ENCODE measurements around the gene CERS6. TPM values are rescaled to one million over a fixed set of nuclear protein-coding genes. Genes with fewer than 3 reads are reported as not detected.

CERS6 gene
- total RNA-seq, 1 donor from 2014 or later, result 66.5 TPM

- Mint-ChIP-seq H3K4me3 (no peak overlapping the region), H3K27ac (no peak overlapping the region), H3K27me3 (ENCODE audit: low read depth) (no peaks in the 10 kb centered on the region), H3K36me3 (peaks cover 36% of the 10 kb centered on the region), H3K4me1 (peaks cover 16% of the 10 kb centered on the region), H3K9me3 (peaks cover 4% of the 10 kb centered on the region)
- TF ChIP-seq, protein P1, sequence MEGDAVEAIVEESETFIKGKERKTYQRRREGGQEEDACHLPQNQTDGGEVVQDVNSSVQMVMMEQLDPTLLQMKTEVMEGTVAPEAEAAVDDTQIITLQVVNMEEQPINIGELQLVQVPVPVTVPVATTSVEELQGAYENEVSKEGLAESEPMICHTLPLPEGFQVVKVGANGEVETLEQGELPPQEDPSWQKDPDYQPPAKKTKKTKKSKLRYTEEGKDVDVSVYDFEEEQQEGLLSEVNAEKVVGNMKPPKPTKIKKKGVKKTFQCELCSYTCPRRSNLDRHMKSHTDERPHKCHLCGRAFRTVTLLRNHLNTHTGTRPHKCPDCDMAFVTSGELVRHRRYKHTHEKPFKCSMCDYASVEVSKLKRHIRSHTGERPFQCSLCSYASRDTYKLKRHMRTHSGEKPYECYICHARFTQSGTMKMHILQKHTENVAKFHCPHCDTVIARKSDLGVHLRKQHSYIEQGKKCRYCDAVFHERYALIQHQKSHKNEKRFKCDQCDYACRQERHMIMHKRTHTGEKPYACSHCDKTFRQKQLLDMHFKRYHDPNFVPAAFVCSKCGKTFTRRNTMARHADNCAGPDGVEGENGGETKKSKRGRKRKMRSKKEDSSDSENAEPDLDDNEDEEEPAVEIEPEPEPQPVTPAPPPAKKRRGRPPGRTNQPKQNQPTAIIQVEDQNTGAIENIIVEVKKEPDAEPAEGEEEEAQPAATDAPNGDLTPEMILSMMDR (IDR thresholded peaks at IDR 0.05; ENCODE audit: unreplicated experiment), result no peak
- no peak for DNase-seq (ENCODE audit: low spot score in 2 of 2, unreplicated experiment in 2 of 2)
Measured at GRCh38 chr2:168559187-168559586, 103.1 kb downstream of the CERS6 start.

- H3K36me3 Mint-ChIP-seq, result peaks cover 37% of the 10 kb centered on the region
- H3K4me1 Mint-ChIP-seq, result peaks cover 23% of the 10 kb centered on the region
- H3K27ac Mint-ChIP-seq, result peak overlapping the region; percentile 49
- no peak overlapping the region for H3K4me3 Mint-ChIP-seq
- no peaks in the 10 kb centered on the region for H3K27me3 Mint-ChIP-seq (ENCODE audit: low read depth)
- no peak for DNase-seq (ENCODE audit: low spot score in 2 of 2, unreplicated experiment in 2 of 2)
- TF ChIP-seq, protein P1 (IDR thresholded peaks at IDR 0.05; ENCODE audit: unreplicated experiment), result no peak
- peaks cover 4% of the 10 kb centered on the region for H3K9me3 Mint-ChIP-seq
Measured at GRCh38 chr2:168560817-168561499, 104.9 kb downstream of the CERS6 start.

GRCh38 chr2:168561991-168562390 lies 105.9 kb downstream of the CERS6 start:
- Mint-ChIP-seq H3K4me1 (peaks cover 32% of the 10 kb centered on the region), H3K4me3 (no peak overlapping the region), H3K27me3 (ENCODE audit: low read depth) (no peaks in the 10 kb centered on the region), H3K36me3 (peaks cover 37% of the 10 kb centered on the region), H3K27ac (peak overlapping the region; percentile 92), H3K9me3 (peaks cover 4% of the 10 kb centered on the region)
- TF ChIP-seq, protein P1 (IDR thresholded peaks at IDR 0.05; ENCODE audit: unreplicated experiment), result no peak
- no peak for DNase-seq (ENCODE audit: low spot score in 2 of 2, unreplicated experiment in 2 of 2)

DNA sequence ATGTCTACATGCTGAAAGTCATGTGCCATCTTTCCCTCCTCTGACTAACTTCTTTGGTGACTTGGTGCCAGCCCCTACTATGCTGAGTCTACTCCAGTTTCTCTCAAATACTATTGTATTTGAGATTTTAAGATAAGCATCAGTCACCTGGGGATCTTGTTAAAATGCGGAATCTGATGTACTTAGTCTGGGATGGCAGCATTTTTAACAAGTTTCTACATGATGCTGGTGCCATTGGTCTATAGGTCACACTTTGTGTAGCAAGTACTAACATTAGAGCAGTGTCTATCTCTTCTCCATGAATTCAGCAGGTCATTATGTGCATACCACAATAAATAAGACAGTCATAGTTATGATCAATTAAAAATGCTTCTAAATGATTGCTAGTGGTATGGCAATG lies 106.9 kb downstream of the CERS6 start:
- Mint-ChIP-seq H3K9me3 (peaks cover 4% of the 10 kb centered on the region), H3K27ac (peak overlapping the region; percentile 47), H3K4me1 (peaks cover 39% of the 10 kb centered on the region), H3K27me3 (ENCODE audit: low read depth) (no peaks in the 10 kb centered on the region), H3K36me3 (peaks cover 37% of the 10 kb centered on the region), H3K4me3 (no peak overlapping the region)
- TF ChIP-seq, protein P1 (IDR thresholded peaks at IDR 0.05; ENCODE audit: unreplicated experiment), result no peak
- no peak for DNase-seq (ENCODE audit: low spot score in 2 of 2, unreplicated experiment in 2 of 2)

- Mint-ChIP-seq H3K27ac (peak overlapping the region; percentile 41), H3K36me3 (peaks cover 30% of the 10 kb centered on the region), H3K9me3 (peaks cover 4% of the 10 kb centered on the region), H3K27me3 (ENCODE audit: low read depth) (no peaks in the 10 kb centered on the region), H3K4me1 (peaks cover 42% of the 10 kb centered on the region), H3K4me3 (no peak overlapping the region)
- DNase-seq (ENCODE audit: low spot score in 2 of 2, unreplicated experiment in 2 of 2), result no peak
- TF ChIP-seq, protein P1 (IDR thresholded peaks at IDR 0.05; ENCODE audit: unreplicated experiment), result no peak
Measured at GRCh38 chr2:168564641-168565040, 108.6 kb downstream of the CERS6 start.
